ENCODE measurements around the gene BFSP2. TPM values are rescaled to one million over a fixed set of nuclear protein-coding genes. Genes with fewer than 3 reads are reported as not detected.

The BFSP2 gene
- total RNA-seq, 1 donor from 2014 or later, result not detected

DNA sequence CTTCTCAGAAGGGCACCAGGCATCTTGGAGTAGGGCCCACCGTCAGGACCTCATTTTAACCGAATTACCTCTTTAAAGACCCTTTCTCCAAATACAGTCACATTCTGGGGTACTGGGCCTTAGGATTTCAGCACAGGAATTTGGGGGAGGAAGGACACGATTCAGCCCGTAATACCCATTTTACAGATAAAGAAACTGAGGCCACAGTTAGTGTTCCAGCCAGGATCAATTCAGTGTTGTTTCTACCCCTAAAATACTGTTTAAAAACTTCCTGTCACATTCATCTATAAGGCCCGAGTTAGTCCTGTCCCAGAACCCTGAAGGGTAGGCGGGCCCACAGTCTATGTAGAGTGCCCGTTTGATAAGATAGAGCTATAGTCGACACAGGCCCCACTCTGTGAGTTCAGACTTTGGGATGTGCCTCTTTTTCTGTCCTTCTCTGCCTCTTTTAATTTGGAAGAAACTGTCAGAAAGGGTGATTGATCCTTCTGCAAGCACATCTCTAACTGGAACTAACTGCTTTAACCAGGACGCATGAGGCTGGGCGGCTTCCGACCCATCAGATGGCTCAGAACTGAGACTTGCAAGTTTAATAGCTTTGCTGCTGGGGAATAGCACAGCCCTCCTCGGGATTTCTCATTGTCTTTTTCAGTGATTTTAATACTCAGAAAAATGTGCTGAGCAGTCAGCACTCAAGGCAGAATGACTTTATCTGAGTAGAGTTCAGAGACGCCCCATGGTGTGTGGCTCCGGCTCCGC is 19.5 kb downstream of the BFSP2 start:
- no peak for DNase-seq

- DNase-seq, result no peak
Measured at GRCh38 chr3:133424937-133425869, 25.3 kb downstream of the BFSP2 start.

DNA sequence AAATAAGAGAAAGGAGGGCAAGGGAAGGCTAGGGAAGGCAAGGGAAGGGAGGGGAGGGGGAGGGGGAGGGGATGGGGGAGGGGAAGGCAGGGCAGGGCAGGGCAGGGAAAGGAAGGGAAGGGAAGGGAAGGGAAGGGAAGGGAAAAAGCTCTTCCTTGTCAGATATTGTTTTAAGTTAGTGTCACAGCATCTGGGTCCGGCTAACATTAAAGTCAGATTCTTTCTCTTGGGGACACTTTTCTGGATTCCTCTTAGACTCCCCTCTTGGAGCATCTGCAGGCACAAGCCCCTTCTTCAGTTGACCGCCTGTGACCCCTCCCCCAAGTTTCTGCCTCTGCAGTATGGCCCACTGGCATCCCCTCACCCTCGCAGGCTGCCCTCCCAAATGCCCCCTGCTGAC is 26.0 kb downstream of the BFSP2 start:
- DNase-seq, result no peak

DNA sequence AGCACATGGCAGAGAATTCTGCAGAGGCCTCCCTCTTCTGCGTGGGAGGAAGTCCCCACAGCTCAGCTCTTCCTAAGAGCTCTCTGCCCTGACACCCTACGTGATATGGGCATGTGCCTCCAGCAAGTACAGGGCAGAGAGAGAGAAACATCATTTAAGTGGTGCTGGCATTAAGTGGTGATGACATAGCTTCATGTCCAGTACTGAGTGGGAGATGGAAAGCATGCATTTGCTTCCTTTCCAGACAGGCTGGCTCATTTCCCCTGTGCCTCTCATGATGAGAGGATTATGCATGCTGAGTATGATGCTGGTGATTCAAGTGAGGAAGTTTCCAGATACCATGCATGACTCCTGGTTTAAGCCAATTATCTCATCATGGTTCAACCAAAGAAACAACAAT is 26.9 kb downstream of the BFSP2 start:
- no peak for DNase-seq

- no peak for DNase-seq
Measured at GRCh38 chr3:133428552-133428951, 28.7 kb downstream of the BFSP2 start.

- no peak for DNase-seq
Measured at GRCh38 chr3:133429063-133429462, 29.2 kb downstream of the BFSP2 start.

- DNase-seq, result no peak
Measured at GRCh38 chr3:133439563-133439962, 39.7 kb downstream of the BFSP2 start.

- DNase-seq, result no peak
Measured at GRCh38 chr3:133440652-133441051, 40.8 kb downstream of the BFSP2 start.

- DNase-seq, result no peak
Measured at GRCh38 chr3:133441867-133442270, 42.0 kb downstream of the BFSP2 start.

GRCh38 chr3:133442518-133442917 is 42.7 kb downstream of the BFSP2 start:
- no peak for DNase-seq

GRCh38 chr3:133443649-133444422 is 44.0 kb downstream of the BFSP2 start:
- no peak for DNase-seq

GRCh38 chr3:133444423-133444774 is 44.5 kb downstream of the BFSP2 start:
- no peak for DNase-seq

DNA sequence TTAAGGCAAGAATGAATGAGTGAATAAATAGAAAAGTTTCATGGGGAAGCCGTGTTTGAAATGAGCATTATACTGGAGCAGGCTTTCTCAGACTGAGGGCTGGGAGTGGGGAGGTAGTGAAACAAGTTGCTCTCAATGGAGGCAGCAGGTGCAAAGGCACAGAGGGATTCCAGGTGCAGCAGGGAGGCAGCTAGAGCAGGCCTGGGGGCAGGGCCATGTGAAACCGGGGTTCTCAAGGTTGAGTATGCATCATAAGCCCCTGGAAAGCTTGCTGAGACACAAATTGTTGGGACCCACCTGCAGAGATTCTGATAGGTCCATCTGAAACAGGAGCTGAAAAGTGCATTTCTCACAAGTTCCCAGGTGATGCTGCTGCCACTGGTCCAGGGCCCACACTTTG is 45.3 kb downstream of the BFSP2 start:
- DNase-seq, result no peak

- DNase-seq, result no peak
Measured at GRCh38 chr3:133447750-133448477, 48.1 kb downstream of the BFSP2 start.

DNA sequence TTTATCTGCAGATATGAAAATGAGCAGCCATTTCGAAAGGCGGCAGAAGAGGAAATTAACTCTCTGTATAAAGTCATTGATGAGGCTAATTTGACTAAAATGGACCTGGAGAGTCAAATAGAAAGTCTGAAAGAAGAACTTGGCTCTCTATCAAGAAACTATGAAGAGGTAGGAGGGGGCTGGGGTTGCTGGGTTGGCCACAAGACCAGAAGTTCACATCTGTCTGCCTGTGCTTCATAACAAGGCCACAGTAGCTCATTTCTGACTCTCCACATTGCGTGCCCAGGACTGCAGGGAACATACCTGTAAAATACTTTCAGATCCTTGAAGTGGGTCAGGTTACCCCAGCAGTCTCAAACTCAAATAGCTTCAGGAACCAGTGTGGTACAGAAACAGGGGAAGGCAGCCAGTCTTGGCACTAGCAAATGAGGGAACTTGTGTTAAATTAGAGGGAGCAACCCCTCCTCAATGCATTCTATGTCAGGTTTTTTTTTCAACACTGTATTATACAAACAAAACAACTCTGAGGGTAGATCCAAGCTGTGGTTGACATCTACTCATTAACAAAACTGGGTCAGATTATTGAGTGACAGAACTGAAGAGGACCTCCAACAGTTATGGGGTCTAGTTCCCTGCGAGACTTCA is 48.7 kb downstream of the BFSP2 start:
- no peak for DNase-seq

DNA sequence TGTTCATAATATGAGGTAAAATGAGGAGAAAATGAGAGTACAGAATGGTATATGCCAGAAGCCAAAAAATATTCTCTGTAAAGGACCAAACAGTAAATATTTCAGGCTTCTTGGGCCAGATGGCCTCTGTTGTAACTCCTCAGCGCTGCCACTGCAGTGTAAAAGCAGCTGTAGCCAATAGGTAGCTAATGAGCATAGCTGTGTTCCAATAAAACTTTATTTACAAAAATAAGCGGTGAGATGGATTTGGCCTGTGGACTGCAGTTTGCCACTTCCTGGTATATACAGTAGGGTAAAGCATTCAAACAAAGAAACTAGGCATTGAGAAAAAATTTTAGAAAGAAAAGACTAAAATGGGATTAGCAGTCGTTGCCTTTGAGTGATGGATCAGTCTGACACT is 51.5 kb downstream of the BFSP2 start:
- no peak for DNase-seq

DNA sequence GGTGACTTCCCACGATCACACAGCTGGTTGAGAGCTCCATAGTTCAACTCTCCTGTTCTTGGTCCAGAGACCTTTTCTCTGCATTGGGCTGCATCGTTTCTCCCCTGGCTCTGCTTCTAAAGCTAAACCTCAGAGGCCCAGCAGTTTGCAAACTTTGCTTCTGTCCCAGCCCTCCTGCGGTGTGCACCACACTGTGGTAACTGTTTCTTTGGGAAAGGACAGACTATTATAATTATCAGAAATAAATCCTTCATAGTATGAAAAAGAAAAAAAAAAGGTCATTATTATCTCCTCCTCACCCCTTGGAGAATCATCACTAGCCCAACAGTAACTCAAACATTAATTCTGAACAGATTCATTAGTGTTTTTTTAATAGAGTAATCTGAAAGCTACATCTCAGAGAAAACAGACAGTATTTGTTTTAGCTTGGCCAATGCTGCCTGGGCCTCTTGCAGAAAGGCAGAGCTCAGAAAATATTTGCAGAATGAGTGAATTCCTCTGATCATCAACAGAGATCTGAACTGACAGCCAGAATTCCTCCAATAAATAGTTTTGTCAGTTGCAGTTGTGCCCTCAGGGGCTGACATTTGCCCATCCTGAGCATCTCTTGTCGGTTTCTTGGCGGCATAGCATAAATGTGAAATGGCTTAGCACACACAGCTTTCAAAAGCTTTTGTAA is 52.9 kb downstream of the BFSP2 start:
- DNase-seq, result no peak

- no peak for DNase-seq
Measured at GRCh38 chr3:133453383-133453782, 53.5 kb downstream of the BFSP2 start.

DNA sequence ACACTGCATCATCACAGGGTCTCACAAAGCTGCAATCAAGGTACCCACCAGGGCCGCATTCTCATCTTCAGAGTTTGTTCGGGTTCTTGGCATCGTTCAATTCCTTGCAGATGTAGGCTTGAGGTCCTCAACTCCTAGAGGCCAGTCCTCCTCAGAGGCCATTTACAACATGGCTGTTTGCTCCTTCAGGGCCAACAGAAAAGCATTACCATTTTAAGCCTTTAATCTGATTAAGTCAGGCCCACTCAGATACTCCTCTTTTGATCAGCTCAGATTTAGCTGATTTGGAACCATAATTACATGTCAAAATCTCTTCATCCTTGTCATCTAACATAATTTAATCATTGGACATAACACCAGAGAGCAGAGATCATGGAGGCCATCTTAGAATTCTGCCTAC is 55.4 kb downstream of the BFSP2 start:
- no peak for DNase-seq

DNA sequence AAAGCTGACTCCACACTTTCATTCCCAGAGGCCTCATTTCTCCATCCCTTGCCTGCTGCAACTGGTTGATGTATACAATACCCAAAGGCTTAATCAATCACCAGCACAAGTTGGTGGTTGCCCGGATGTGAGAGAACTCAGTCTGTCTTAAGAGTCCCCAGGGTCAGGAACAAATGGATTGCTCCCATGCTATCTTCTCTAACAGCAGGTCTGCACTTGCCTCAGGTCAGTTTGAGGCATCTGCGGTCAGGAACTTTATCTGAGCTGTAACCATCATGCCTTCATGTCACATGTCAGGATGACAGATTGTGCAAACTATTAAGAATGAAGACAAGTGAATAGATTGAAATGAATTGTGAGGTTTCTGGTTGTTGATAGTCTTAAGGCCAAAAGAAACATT is 56.1 kb downstream of the BFSP2 start:
- DNase-seq, result no peak

GRCh38 chr3:133457025-133457424 is 57.2 kb downstream of the BFSP2 start:
- DNase-seq, result no peak

All from skin of body (tissue), 2 donors.